ENCODE measurements around the gene PACSIN3.

The PACSIN3 gene

GRCh38 chr11:47131136-47131535, 55.1 kb downstream of the PACSIN3 start:
- H3K4me3 ChIP-seq (ENCODE audit: low read length): no peak overlapping the region
- no peaks in the 10 kb centered on the region for H3K27me3 ChIP-seq (replicated peaks; ENCODE audit: control insufficient read depth, insufficient read depth, low read length)
- H3K9ac ChIP-seq (ENCODE audit: low read length): no peak overlapping the region
- no peak for DNase-seq (ENCODE audit: low read depth)
- no peaks in the 10 kb centered on the region for H3K9me3 ChIP-seq (ENCODE audit: control insufficient read depth, low read length)
- H3K4me1 ChIP-seq (ENCODE audit: control insufficient read depth, insufficient read depth, low read length): peaks cover under 1% of the 10 kb centered on the region
- H3K36me3 ChIP-seq (ENCODE audit: control insufficient read depth, insufficient read depth, low read length, severe bottlenecking): no peaks in the 10 kb centered on the region

DNA sequence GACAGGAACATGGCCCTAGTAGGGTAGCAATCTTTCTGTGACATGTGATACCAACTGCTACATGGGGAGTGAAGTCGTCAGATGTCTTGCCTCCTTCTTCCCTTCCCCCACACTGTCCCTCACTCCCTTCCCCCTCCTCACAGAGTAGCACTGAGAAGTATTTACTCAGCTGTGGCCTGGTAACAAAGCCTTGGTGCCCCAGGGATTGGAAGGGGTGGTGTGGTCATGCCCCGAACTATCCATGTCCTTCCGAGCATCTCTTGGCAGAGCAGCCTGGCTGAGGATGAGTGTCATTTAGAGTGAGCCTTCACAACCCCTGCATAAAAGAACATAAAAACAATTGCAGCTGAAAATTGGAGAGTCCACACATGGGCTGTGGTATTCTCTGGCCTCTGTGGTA, 55.7 kb downstream of the PACSIN3 start:
- Histone ChIP-seq H3K4me1 (ENCODE audit: control insufficient read depth, insufficient read depth, low read length) (no peaks in the 10 kb centered on the region), H3K9me3 (ENCODE audit: control insufficient read depth, low read length) (no peaks in the 10 kb centered on the region), H3K9ac (ENCODE audit: low read length) (no peak overlapping the region), H3K4me3 (ENCODE audit: low read length) (no peak overlapping the region), H3K27me3 (replicated peaks; ENCODE audit: control insufficient read depth, insufficient read depth, low read length) (no peaks in the 10 kb centered on the region), H3K36me3 (ENCODE audit: control insufficient read depth, insufficient read depth, low read length, severe bottlenecking) (no peaks in the 10 kb centered on the region)
- DNase-seq (ENCODE audit: low read depth): no peak
